ENCODE data around the gene GOLGA8B. TPM values are rescaled to one million over a fixed set of nuclear protein-coding genes. Genes with fewer than 3 reads are reported as not detected.

GOLGA8B gene
- total RNA-seq, 1 donor from 2014 or later = 11.8 TPM

Other genes starting within 250 kb of the GOLGA8B start
- 25.7 TPM for gene SLC12A6, start 245.9 kb downstream of the GOLGA8B start, total RNA-seq
- 140 TPM for gene NOP10, start 240.5 kb downstream of the GOLGA8B start, total RNA-seq
- not detected for gene NUTM1, start 240.3 kb downstream of the GOLGA8B start, total RNA-seq
- 80.6 TPM for gene LPCAT4, start 216.5 kb downstream of the GOLGA8B start, total RNA-seq
- 18.8 TPM for gene GOLGA8A, start 145.8 kb downstream of the GOLGA8B start, total RNA-seq
- not detected for gene GJD2, start 171.3 kb upstream of the GOLGA8B start, total RNA-seq
- gene ACTC1, start 211.9 kb upstream of the GOLGA8B start, total RNA-seq = 13,225 TPM

All from left ventricle myocardium inferior (tissue), 1 donor.